ENCODE results near the gene SERPINA5.
"Not testable (repeated sequence)": the region's sequence is repeated elsewhere in the genome, so short reads cannot be mapped to it uniquely, and the experiment has no call there.

Gene SERPINA5

GRCh38 chr14:94575730-94576585, 5.3 kb upstream of the SERPINA5 start:
- DNase-seq (ENCODE audit: low spot score), result no peak

GRCh38 chr14:94577472-94577871, 3.8 kb upstream of the SERPINA5 start:
- not testable (repeated sequence) for DNase-seq (ENCODE audit: low spot score)

GRCh38 chr14:94578712-94579111, 2.5 kb upstream of the SERPINA5 start:
- DNase-seq (ENCODE audit: low spot score), result no peak

- no peak for DNase-seq (ENCODE audit: low spot score)
Observed at GRCh38 chr14:94582199-94582750, 1.0 kb downstream of the SERPINA5 start.

GRCh38 chr14:94582851-94583250, 1.6 kb downstream of the SERPINA5 start:
- no peak for DNase-seq (ENCODE audit: low spot score)

- no peak for DNase-seq (ENCODE audit: low spot score)
Observed at GRCh38 chr14:94583557-94583956, 2.3 kb downstream of the SERPINA5 start.

GRCh38 chr14:94584591-94585280, 3.5 kb downstream of the SERPINA5 start:
- no peak for DNase-seq (ENCODE audit: low spot score)

GRCh38 chr14:94586635-94587034, 5.4 kb downstream of the SERPINA5 start:
- DNase-seq (ENCODE audit: low spot score), result no peak

- DNase-seq (ENCODE audit: low spot score), result no peak
Observed at GRCh38 chr14:94588311-94588710, 7.1 kb downstream of the SERPINA5 start.

- DNase-seq (ENCODE audit: low spot score), result no peak
Observed at GRCh38 chr14:94591073-94591472, 9.8 kb downstream of the SERPINA5 start.

GRCh38 chr14:94591871-94592270, 10.6 kb downstream of the SERPINA5 start:
- no peak for DNase-seq (ENCODE audit: low spot score)

- DNase-seq (ENCODE audit: low spot score), result no peak
Observed at GRCh38 chr14:94592457-94592856, 11.2 kb downstream of the SERPINA5 start.

- no peak for DNase-seq (ENCODE audit: low spot score)
Observed at GRCh38 chr14:94593376-94593748, 12.1 kb downstream of the SERPINA5 start.

- DNase-seq (ENCODE audit: low spot score), result no peak
Observed at GRCh38 chr14:94593749-94594431, 12.7 kb downstream of the SERPINA5 start.

GRCh38 chr14:94594441-94594840, 13.2 kb downstream of the SERPINA5 start:
- DNase-seq (ENCODE audit: low spot score), result no peak

GRCh38 chr14:94595912-94596311, 14.7 kb downstream of the SERPINA5 start:
- DNase-seq (ENCODE audit: low spot score), result no peak

- DNase-seq (ENCODE audit: low spot score), result no peak
Observed at GRCh38 chr14:94596361-94596760, 15.1 kb downstream of the SERPINA5 start.

- DNase-seq (ENCODE audit: low spot score), result no peak
Observed at GRCh38 chr14:94597788-94598187, 16.6 kb downstream of the SERPINA5 start.

- no peak for DNase-seq (ENCODE audit: low spot score)
Observed at GRCh38 chr14:94598506-94598815, 17.2 kb downstream of the SERPINA5 start.

- DNase-seq (ENCODE audit: low spot score), result no peak
Observed at GRCh38 chr14:94598816-94599655, 17.8 kb downstream of the SERPINA5 start.

- DNase-seq (ENCODE audit: low spot score), result no peak
Observed at GRCh38 chr14:94599656-94600004, 18.4 kb downstream of the SERPINA5 start.

GRCh38 chr14:94600148-94600545, 18.9 kb downstream of the SERPINA5 start:
- no peak for DNase-seq (ENCODE audit: low spot score)
